Transverse colon (tissue), 4 donors: Measurements from ENCODE around the gene VEGFA. TPM values are rescaled to one million over a fixed set of nuclear protein-coding genes. Genes with fewer than 3 reads are reported as not detected.

Source experiments
- DNase-seq: peaks from one replicate; pipeline ENCODE4 v3.0.0-alpha.2; 2019
- H3K27ac ChIP-seq, 4 donors: fragments of 200-600 bp; sonication (generic); 2 replicates each; pipeline ENCODE4 v1.5.1; 2016 to 2018; ENCODE audit warnings: inconsistent platforms in 4 of 4
- H3K27me3 ChIP-seq: fragments of 200-600 bp; sonication (generic); 2 replicates; pipeline ENCODE4 v1.5.1; 2017; ENCODE audit warnings: inconsistent platforms
- H3K36me3 ChIP-seq, 4 donors: fragments of 200-600 bp; sonication (generic); 2 replicates each; pipeline ENCODE4 v1.5.1; 2017 to 2019; ENCODE audit warnings: inconsistent platforms in 4 of 4
- H3K4me1 ChIP-seq, 4 donors: fragments of 200-600 bp; sonication (generic); 2 replicates each; pipeline ENCODE4 v1.5.1; 2017 to 2020; ENCODE audit warnings: inconsistent platforms in 4 of 4
- H3K4me3 ChIP-seq, 4 donors: fragments of 200-600 bp; sonication (generic); 1 replicate in 1 of 4; 2 replicates in 3 of 4; pipeline versions ENCODE4 v1.5.1 to v1.6.1; 2017 to 2019; ENCODE audit warnings: inconsistent platforms in 4 of 4
- H3K9me3 ChIP-seq, 2 donors: fragments of 200-600 bp; sonication (generic); 2 replicates each; pipeline ENCODE4 v1.5.1; 2017 to 2019; ENCODE audit warnings: inconsistent platforms in 2 of 2
- EP300 ChIP-seq: sonication (generic); formaldehyde crosslinking; IDR thresholded peaks from one replicate; pipeline ENCODE4 v1.6.1; 2017; ENCODE audit warnings: antibody characterized with exemption, low read depth
- POLR2A ChIP-seq: fragments of 450-650 bp; IDR thresholded peaks from one replicate; pipeline ENCODE4 v1.6.1; 2016; ENCODE audit warnings: antibody characterized with exemption, mild to moderate bottlenecking, moderate library complexity
- POLR2AphosphoS5 ChIP-seq, 3 donors: sonication (generic); formaldehyde crosslinking; IDR thresholded peaks; one replicate each; pipeline ENCODE4 v1.6.1; 2016; ENCODE audit warnings: antibody characterized with exemption in 3 of 3
- WGBS, 2 donors: methylation state at CpG; one replicate each; pipeline ENCODE4 v1.1.5; 2018; ENCODE audit warnings: low coverage in 1 of 2; 5-methylcytosine and 5-hydroxymethylcytosine counted together
- in situ Hi-C, 4 donors: fragments of 200-750 bp; cut with MboI; loops; one replicate each; pipeline versions ENCODE4 v1.15.0 to v1.15.1; 2017; ENCODE audit warnings: low sequenced_read_pairs in 3 of 4, low pct_ligation_motif_present in 1 of 4, low pct_unique_long_range_greater_than_20kb in 1 of 4
- intact Hi-C: fragments of 100-400 bp; cut with DNase I; formaldehyde crosslinking; loops from one replicate; pipeline ENCODE4 v1.15.1; 2023; ENCODE audit warnings: low total_unique reads
- total RNA-seq, 4 donors: library from RNA; depleted of rRNA; stranded (reverse); fragments of >200 nt; gene quantifications; one replicate each; pipeline ENCODE4 v1.1.0, GENCODE V29; 2016
- TF ChIP-seq, protein P1 (sequence below), 5 experiments: fragments of 200-600 bp in 3 of 5; fragments of 450-650 bp in 2 of 5; sonication (generic) in 3 of 5; IDR thresholded peaks; 1 replicate in 2 of 5; 2 replicates in 3 of 5; pipeline ENCODE4 v1.5.1; 2016 to 2017; ENCODE audit warnings: antibody characterized with exemption in 5 of 5, inconsistent platforms in 3 of 5, mild to moderate bottlenecking in 2 of 5, moderate library complexity in 1 of 5

Gene VEGFA
- total RNA-seq, 4 donors from 2014 or later, result 131 to 608 (median 203) TPM

- Histone ChIP-seq H3K27me3 (no peaks in the 10 kb centered on the region), H3K27ac (no peak overlapping the region), H3K9me3 (no peaks in the 10 kb centered on the region), H3K36me3 (no peaks in the 10 kb centered on the region), H3K4me1 (peaks cover 0 to 19% (median 4%) of the 10 kb centered on the region in 4 donors), H3K4me3 (no peak overlapping the region)
- in situ Hi-C loops, result no loop called here
- TF ChIP-seq POLR2A (no peak), POLR2AphosphoS5 (IDR thresholded peaks at IDR 0.05) (no peak), EP300 (no peak)
- TF ChIP-seq, protein P1, sequence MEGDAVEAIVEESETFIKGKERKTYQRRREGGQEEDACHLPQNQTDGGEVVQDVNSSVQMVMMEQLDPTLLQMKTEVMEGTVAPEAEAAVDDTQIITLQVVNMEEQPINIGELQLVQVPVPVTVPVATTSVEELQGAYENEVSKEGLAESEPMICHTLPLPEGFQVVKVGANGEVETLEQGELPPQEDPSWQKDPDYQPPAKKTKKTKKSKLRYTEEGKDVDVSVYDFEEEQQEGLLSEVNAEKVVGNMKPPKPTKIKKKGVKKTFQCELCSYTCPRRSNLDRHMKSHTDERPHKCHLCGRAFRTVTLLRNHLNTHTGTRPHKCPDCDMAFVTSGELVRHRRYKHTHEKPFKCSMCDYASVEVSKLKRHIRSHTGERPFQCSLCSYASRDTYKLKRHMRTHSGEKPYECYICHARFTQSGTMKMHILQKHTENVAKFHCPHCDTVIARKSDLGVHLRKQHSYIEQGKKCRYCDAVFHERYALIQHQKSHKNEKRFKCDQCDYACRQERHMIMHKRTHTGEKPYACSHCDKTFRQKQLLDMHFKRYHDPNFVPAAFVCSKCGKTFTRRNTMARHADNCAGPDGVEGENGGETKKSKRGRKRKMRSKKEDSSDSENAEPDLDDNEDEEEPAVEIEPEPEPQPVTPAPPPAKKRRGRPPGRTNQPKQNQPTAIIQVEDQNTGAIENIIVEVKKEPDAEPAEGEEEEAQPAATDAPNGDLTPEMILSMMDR (IDR thresholded peaks at IDR 0.05), result no peak
- 82 to 91% methylated on average over 6 of the region's 6 CpGs for WGBS, 2 donors
- no peak for DNase-seq
- intact Hi-C loops, result loop anchor here (5.0 kb wide), 1 partner anchor 1513 kb away; no protein-coding TSS in a partner anchor
These were observed 50.5 kb downstream of the VEGFA start for GRCh38 chr6:43820486-43820885.

DNA sequence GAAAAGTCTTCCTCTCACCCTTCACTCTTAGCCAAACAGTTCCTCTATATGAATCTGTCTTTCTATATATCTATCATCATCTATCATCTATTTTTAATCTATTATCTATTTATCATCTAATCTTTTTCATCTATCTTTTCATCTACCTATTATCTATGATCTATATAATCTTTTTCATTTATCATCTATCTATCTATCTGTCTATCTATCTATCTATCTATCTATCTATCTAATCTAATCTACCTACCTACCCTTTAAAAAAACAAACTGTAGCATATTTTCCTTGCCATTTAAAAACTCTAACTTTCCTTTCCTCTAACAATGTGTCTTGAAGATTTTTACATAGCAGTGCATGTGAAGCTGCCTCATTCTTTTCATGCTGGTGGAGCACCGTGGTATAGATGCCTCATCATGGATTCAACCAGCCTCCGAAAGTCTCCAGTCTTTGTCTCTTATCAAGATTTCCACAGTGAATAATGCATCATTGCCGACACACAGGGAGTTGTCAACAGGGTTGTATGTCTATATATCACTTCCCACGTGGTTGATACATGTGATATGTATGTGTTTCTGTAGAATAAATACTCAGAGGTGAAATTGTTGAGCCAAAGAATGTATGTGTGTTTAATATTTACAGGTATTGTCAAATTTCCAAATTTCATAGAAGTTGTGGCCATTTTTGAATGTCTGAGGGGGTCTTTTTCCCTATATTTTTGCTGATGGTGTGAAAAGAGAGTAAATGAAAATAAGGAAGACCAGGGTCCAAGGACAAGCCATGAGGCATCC lies 51.3 kb downstream of the VEGFA start:
- H3K4me3 ChIP-seq, result no peak overlapping the region
- H3K9me3 ChIP-seq, result no peaks in the 10 kb centered on the region
- H3K4me1 ChIP-seq, result peaks cover 0 to 18% (median 4%) of the 10 kb centered on the region in 4 donors
- H3K27ac ChIP-seq, result no peak overlapping the region
- WGBS, 2 donors, result 81 to 90% methylated on average over 4 of the region's 4 CpGs
- no peaks in the 10 kb centered on the region for H3K36me3 ChIP-seq
- no peaks in the 10 kb centered on the region for H3K27me3 ChIP-seq
- TF ChIP-seq EP300, result no peak
- no peak for TF ChIP-seq POLR2AphosphoS5 (IDR thresholded peaks at IDR 0.05)
- TF ChIP-seq, protein P1 (IDR thresholded peaks at IDR 0.05), result no peak
- TF ChIP-seq POLR2A, result no peak
- in situ Hi-C loops (no loop called here), intact Hi-C loops (loop anchor here (5.0 kb wide), 1 partner anchor 1514 kb away; no protein-coding TSS in a partner anchor)
- DNase-seq, result no peak

DNA sequence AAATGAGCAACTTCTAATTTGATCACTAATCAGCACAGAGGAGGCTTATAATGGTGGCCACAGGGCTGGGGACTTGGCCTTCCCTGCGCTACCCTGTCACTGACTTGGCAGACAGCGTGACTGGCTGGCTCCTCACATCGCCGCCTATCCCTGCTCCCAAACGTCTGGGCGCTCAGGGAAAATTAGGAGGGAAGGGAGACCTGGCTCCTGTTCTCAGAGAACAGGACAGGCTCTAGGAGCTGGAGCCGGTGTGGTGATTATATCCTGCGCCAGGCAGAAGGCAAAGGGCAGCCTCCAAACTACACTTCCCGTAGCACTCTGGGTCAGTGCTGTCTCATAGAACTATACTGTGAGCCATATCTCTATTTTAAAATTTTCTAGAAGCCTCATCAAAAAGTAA lies 53.4 kb downstream of the VEGFA start:
- TF ChIP-seq, protein P1 (IDR thresholded peaks at IDR 0.05), result no peak
- no peak for TF ChIP-seq POLR2A
- TF ChIP-seq POLR2AphosphoS5 (IDR thresholded peaks at IDR 0.05), result no peak
- TF ChIP-seq EP300, result no peak
- WGBS, 2 donors, result 73% methylated on average over 9 of the region's 9 CpGs; no CpG with 5 or more reads in 1 of the 2 donors
- peaks cover 0 to 18% (median 4%) of the 10 kb centered on the region in 4 donors for H3K4me1 ChIP-seq

GRCh38 chr6:43823879-43824702 lies 54.1 kb downstream of the VEGFA start:
- H3K4me1 ChIP-seq, result peaks cover 0 to 18% (median 4%) of the 10 kb centered on the region in 4 donors
- no peak for DNase-seq
- TF ChIP-seq POLR2AphosphoS5 (IDR thresholded peaks at IDR 0.05) (no peak), POLR2A (no peak), EP300 (no peak)
- TF ChIP-seq, protein P1 (IDR thresholded peaks at IDR 0.05), result no peak

More for the DNA sequence above, 53.4 kb downstream of the VEGFA start:
- in situ Hi-C loops (no loop called here), intact Hi-C loops (loop anchor here (5.0 kb wide), 1 partner anchor 1516 kb away; no protein-coding TSS in a partner anchor)
- Histone ChIP-seq H3K27ac (peak overlapping the region in 1 of 4 donors; percentile 62), H3K9me3 (no peaks in the 10 kb centered on the region), H3K36me3 (no peaks in the 10 kb centered on the region), H3K4me3 (no peak overlapping the region), H3K27me3 (no peaks in the 10 kb centered on the region)
- DNase-seq, result no peak

More at GRCh38 chr6:43823879-43824702, 54.1 kb downstream of the VEGFA start:
- Histone ChIP-seq H3K27me3 (no peaks in the 10 kb centered on the region), H3K9me3 (no peaks in the 10 kb centered on the region), H3K4me3 (no peak overlapping the region), H3K27ac (peak overlapping the region; percentile 30 to 62 (median 44)), H3K36me3 (no peaks in the 10 kb centered on the region)
- 25 to 38% methylated on average over 4 to 11 of the region's 11 CpGs for WGBS, 2 donors
- in situ Hi-C loops (no loop called here), intact Hi-C loops (loop anchor here (5.0 kb wide), 1 partner anchor 1517 kb away; no protein-coding TSS in a partner anchor)
